ENCODE data around the gene KIF26A.

Gene KIF26A

DNA sequence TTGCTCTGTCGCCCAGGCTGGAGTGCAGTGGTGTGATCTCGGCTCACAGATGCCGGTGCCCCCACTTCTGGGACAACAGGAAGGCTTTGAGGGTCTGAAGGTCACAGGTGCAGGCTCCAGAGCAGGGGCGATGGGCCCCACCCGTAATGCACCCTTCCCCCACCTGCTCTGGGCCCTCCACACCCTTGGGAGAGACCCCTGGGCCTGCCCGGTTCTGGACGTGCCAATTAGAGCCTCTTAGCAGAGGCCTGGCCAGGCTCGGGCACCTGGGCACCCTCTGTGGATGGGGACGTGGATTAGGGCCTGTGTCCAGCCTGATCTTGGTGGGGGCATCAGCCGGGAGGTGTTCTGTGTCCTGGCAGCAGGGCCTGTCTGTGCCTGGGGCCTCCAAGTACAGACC, 62.2 kb downstream of the KIF26A start:
- no peak overlapping the region for H3K4me3 ChIP-seq (ENCODE audit: low read depth, low read length, poor library complexity, severe bottlenecking)
- H3K9me2 ChIP-seq (ENCODE audit: low read depth, low read length), result no peaks in the 10 kb centered on the region
- no peak overlapping the region for H3K27ac ChIP-seq (ENCODE audit: low read depth, low read length, poor library complexity, severe bottlenecking)
- H3K9ac ChIP-seq (ENCODE audit: low read length), result no peak overlapping the region
- TF ChIP-seq, protein P1, sequence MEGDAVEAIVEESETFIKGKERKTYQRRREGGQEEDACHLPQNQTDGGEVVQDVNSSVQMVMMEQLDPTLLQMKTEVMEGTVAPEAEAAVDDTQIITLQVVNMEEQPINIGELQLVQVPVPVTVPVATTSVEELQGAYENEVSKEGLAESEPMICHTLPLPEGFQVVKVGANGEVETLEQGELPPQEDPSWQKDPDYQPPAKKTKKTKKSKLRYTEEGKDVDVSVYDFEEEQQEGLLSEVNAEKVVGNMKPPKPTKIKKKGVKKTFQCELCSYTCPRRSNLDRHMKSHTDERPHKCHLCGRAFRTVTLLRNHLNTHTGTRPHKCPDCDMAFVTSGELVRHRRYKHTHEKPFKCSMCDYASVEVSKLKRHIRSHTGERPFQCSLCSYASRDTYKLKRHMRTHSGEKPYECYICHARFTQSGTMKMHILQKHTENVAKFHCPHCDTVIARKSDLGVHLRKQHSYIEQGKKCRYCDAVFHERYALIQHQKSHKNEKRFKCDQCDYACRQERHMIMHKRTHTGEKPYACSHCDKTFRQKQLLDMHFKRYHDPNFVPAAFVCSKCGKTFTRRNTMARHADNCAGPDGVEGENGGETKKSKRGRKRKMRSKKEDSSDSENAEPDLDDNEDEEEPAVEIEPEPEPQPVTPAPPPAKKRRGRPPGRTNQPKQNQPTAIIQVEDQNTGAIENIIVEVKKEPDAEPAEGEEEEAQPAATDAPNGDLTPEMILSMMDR (IDR thresholded peaks at IDR 0.05; ENCODE audit: low read length), result no peak
- TF ChIP-seq EZH2 (IDR thresholded peaks at IDR 0.05; ENCODE audit: borderline replicate concordance, low read length), result no peak
- H3K27me3 ChIP-seq (ENCODE audit: insufficient read depth, low read length), result peaks cover 5% of the 10 kb centered on the region; the same call in 1 of the 2 replicates
- no peaks in the 10 kb centered on the region for H3K79me2 ChIP-seq (ENCODE audit: insufficient read depth, low read length)
- H3K9me3 ChIP-seq (ENCODE audit: low read length), result no peaks in the 10 kb centered on the region
- no peaks in the 10 kb centered on the region for H4K20me1 ChIP-seq (ENCODE audit: insufficient read depth, low read length)
- H3K4me1 ChIP-seq (ENCODE audit: insufficient read depth, low read length, severe bottlenecking), result no peaks in the 10 kb centered on the region
- no peak overlapping the region for H3K4me2 ChIP-seq (ENCODE audit: low read length)
- no peaks in the 10 kb centered on the region for H3F3A ChIP-seq (ENCODE audit: insufficient read depth, low read length)
- no peaks in the 10 kb centered on the region for H3K36me3 ChIP-seq (ENCODE audit: insufficient read depth, low read length)
- H2AFZ ChIP-seq (ENCODE audit: low read length), result no peak overlapping the region

DNA sequence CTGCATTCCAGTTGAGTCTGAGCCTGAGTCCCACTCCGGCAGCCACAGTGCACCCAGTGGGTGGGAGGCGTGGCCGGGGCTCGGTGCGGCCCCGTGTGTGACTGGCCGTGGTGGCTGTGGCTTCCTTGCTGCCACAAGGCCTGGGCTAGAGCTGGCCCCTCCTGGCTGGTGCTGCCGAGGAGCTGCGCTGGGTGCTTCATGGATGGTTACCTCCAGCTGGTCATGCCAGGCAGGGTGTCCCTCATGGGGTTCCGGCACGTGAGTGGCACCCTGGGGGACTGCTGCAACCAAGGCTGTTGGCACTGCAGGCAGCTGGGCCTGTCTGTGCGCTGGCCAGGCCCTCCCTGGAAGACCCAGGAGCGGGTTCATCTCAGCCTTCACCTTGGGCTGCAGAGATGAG, 62.7 kb downstream of the KIF26A start:
- Histone ChIP-seq H2AFZ (ENCODE audit: low read length) (no peak overlapping the region), H3K9ac (ENCODE audit: low read length) (no peak overlapping the region), H3K27me3 (ENCODE audit: insufficient read depth, low read length) (peaks cover 5% of the 10 kb centered on the region; the same call in 1 of the 2 replicates), H3F3A (ENCODE audit: insufficient read depth, low read length) (no peaks in the 10 kb centered on the region), H4K20me1 (ENCODE audit: insufficient read depth, low read length) (no peaks in the 10 kb centered on the region), H3K27ac (ENCODE audit: low read depth, low read length, poor library complexity, severe bottlenecking) (no peak overlapping the region), H3K9me3 (ENCODE audit: low read length) (no peaks in the 10 kb centered on the region), H3K4me1 (ENCODE audit: insufficient read depth, low read length, severe bottlenecking) (no peaks in the 10 kb centered on the region), H3K4me2 (ENCODE audit: low read length) (no peak overlapping the region), H3K4me3 (ENCODE audit: low read depth, low read length, poor library complexity, severe bottlenecking) (no peak overlapping the region), H3K36me3 (ENCODE audit: insufficient read depth, low read length) (no peaks in the 10 kb centered on the region), H3K79me2 (ENCODE audit: insufficient read depth, low read length) (no peaks in the 10 kb centered on the region), H3K9me2 (ENCODE audit: low read depth, low read length) (no peaks in the 10 kb centered on the region)
- TF ChIP-seq EZH2 (IDR thresholded peaks at IDR 0.05; ENCODE audit: borderline replicate concordance, low read length), result no peak
- TF ChIP-seq, protein P1 (IDR thresholded peaks at IDR 0.05; ENCODE audit: low read length), result no peak

DNA sequence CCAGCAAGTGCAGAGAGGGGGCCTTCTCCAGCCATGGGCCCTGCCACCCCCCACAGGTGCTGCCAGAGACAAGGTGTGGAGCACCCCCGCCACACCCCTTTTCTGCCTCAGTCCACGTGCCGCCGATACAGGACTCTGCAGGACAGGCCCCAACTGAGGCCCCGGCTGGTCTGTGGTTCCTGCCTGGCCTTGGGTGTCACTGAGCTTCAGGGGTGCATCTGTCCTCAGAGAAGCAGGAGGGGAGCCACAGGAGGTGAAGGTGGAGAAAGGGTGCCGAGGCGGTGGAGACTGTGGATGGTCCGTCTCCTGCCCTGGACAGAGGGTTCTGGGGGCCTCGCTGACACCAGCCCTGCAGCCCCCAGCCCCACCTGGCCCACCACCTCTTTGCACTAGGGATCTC, 63.1 kb downstream of the KIF26A start:
- Histone ChIP-seq H3K36me3 (ENCODE audit: insufficient read depth, low read length) (no peaks in the 10 kb centered on the region), H3K79me2 (ENCODE audit: insufficient read depth, low read length) (no peaks in the 10 kb centered on the region), H3K27ac (ENCODE audit: low read depth, low read length, poor library complexity, severe bottlenecking) (no peak overlapping the region), H3F3A (ENCODE audit: insufficient read depth, low read length) (no peaks in the 10 kb centered on the region), H3K9ac (ENCODE audit: low read length) (no peak overlapping the region), H3K4me2 (ENCODE audit: low read length) (no peak overlapping the region), H3K4me3 (ENCODE audit: low read depth, low read length, poor library complexity, severe bottlenecking) (no peak overlapping the region), H3K9me3 (ENCODE audit: low read length) (no peaks in the 10 kb centered on the region), H3K4me1 (ENCODE audit: insufficient read depth, low read length, severe bottlenecking) (no peaks in the 10 kb centered on the region), H2AFZ (ENCODE audit: low read length) (no peak overlapping the region), H3K27me3 (ENCODE audit: insufficient read depth, low read length) (peaks cover 5% of the 10 kb centered on the region; the same call in 1 of the 2 replicates), H3K9me2 (ENCODE audit: low read depth, low read length) (no peaks in the 10 kb centered on the region), H4K20me1 (ENCODE audit: insufficient read depth, low read length) (no peaks in the 10 kb centered on the region)
- TF ChIP-seq EZH2 (IDR thresholded peaks at IDR 0.05; ENCODE audit: borderline replicate concordance, low read length), result no peak

All from OCI-LY1 (cell line).